Motor neuron (in vitro differentiated cells): ENCODE measurements around the gene CENPH. TPM values are rescaled to one million over a fixed set of nuclear protein-coding genes. Genes with fewer than 3 reads are reported as not detected.
"Not testable (repeated sequence)": the region's sequence is repeated elsewhere in the genome, so short reads cannot be mapped to it uniquely, and the experiment has no call there.

Source experiments
- ATAC-seq, 8 experiments: fragments of 200-7000 bp; cut with Tn5 transposase; replicated peaks in 6 of 8; 2 replicates each; pipeline ENCODE4 v1.8.0; 2021; ENCODE audit warnings: mild to moderate bottlenecking in 8 of 8, moderate library complexity in 8 of 8
- H3K27ac ChIP-seq, 2 donors: fragments of 250-450 bp; sonication (Bioruptor Pico); 2 replicates each; pipeline ENCODE4 v1.9.0; 2021; ENCODE audit warnings: antibody characterized with exemption in 2 of 2, mild to moderate bottlenecking in 2 of 2, moderate library complexity in 1 of 2
- H3K4me1 ChIP-seq, 2 donors: fragments of 250-450 bp; sonication (Bioruptor Pico); replicated peaks in 1 of 2; 2 replicates each; pipeline ENCODE4 v1.6.1; 2021; ENCODE audit warnings: antibody characterized with exemption in 2 of 2, mild to moderate bottlenecking in 2 of 2, moderate library complexity in 1 of 2
- H3K4me3 ChIP-seq, 5 donors: fragments of 250-450 bp; sonication (Bioruptor Pico); 2 replicates each; pipeline ENCODE4 v1.9.0; 2021; ENCODE audit warnings: antibody characterized with exemption in 5 of 5, mild to moderate bottlenecking in 5 of 5, moderate library complexity in 4 of 5
- WGBS, 10 experiments: fragments of 450-650 bp; shearing (Covaris generic); methylation state at CpG; one replicate each; pipeline ENCODE4 v1.0.0; 2022; 5-methylcytosine and 5-hydroxymethylcytosine counted together
- in situ Hi-C, 9 experiments: fragments of 400-800 bp; cut with MboI; loops; one replicate each; pipeline ENCODE4 v1.15.0; 2021; ENCODE audit warnings: low sequenced_read_pairs in 9 of 9, low pct_unique_long_range_greater_than_20kb in 2 of 9; ENCODE audit not compliant: unreplicated experiment in 9 of 9
- total RNA-seq, 8 experiments: library from RNA; unstranded; fragments of 300-600 nt; gene quantifications; 2 replicates each; pipeline versions ENCODE4 v1.2.3 to v1.2.4, GENCODE V29; 2022

CENPH gene
- total RNA-seq, 8 experiments from 2014 or later: 1.8 to 38.6 (median 13.4) TPM

GRCh38 chr5:69236733-69237132, 47.4 kb downstream of the CENPH start:
- H3K4me1 ChIP-seq: peaks cover 5 to 15% of the 10 kb centered on the region in 2 donors
- 89 to 100% (median 96%) methylated on average over 1 to 9 of the region's 9 CpGs; no CpG with 5 or more reads in 2 of the 10 experiments for WGBS, 10 experiments
- H3K27ac ChIP-seq, H3K4me3 ChIP-seq, in situ Hi-C loops, ATAC-seq: not testable (repeated sequence)

- no peak overlapping the region for H3K4me3 ChIP-seq
- WGBS, 10 experiments: 14 to 100% (median 86%) methylated on average over 1 to 3 of the region's 3 CpGs; no CpG with 5 or more reads in 1 of the 10 experiments
- in situ Hi-C loops: no loop called here
- peaks cover 5 to 15% of the 10 kb centered on the region in 2 donors for H3K4me1 ChIP-seq
- ATAC-seq: no peak
- H3K27ac ChIP-seq: no peak overlapping the region
Observed at GRCh38 chr5:69237877-69238276, 48.5 kb downstream of the CENPH start.

GRCh38 chr5:69238760-69239251, 49.4 kb downstream of the CENPH start:
- in situ Hi-C loops: no loop called here
- Histone ChIP-seq H3K4me1 (peaks cover 5 to 15% of the 10 kb centered on the region in 2 donors), H3K27ac (no peak overlapping the region), H3K4me3 (no peak overlapping the region)
- 7 to 100% (median 85%) methylated on average over 3 to 6 of the region's 6 CpGs; no CpG with 5 or more reads in 2 of the 10 experiments for WGBS, 10 experiments
- ATAC-seq: peak in 2 of 8 experiments; percentile 8 to 11

GRCh38 chr5:69242215-69242927, 53.0 kb downstream of the CENPH start:
- 73 to 100% (median 98%) methylated on average over 1 to 6 of the region's 8 CpGs; no CpG with 5 or more reads in 1 of the 10 experiments for WGBS, 10 experiments
- H3K4me1 ChIP-seq: no peaks in the 10 kb centered on the region
- no peak overlapping the region for H3K27ac ChIP-seq
- in situ Hi-C loops: no loop called here
- no peak for ATAC-seq
- no peak overlapping the region for H3K4me3 ChIP-seq

DNA sequence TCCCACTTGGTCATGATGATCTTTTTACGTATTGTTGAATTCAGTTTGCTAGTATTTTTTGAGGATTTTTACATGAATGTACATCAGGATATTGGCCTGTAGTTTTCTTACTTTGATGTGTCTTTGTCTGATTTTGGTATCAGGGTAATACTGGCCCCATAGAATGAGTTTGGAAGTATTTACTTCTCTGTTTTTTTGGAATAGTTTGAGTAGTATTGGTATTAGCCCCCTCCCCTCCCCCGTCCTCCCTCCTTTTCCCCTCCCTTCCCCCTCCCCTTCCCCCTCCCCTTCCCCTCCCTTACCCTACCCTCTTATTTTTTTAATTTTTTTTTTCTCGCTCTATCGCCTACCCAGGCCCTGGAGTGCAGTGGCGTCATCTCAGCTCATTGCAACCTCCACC, 55.6 kb downstream of the CENPH start:
- in situ Hi-C loops: no loop called here
- WGBS, 10 experiments: 83 to 100% (median 100%) methylated on average over 1 to 3 of the region's 5 CpGs; no CpG with 5 or more reads in 3 of the 10 experiments

GRCh38 chr5:69248019-69248418, 58.6 kb downstream of the CENPH start:
- in situ Hi-C loops: no loop called here
- no peak for ATAC-seq

More for the DNA sequence above, 55.6 kb downstream of the CENPH start:
- Histone ChIP-seq H3K4me3 (no peak overlapping the region), H3K4me1 (no peaks in the 10 kb centered on the region), H3K27ac (no peak overlapping the region)
- ATAC-seq: no peak

DNA sequence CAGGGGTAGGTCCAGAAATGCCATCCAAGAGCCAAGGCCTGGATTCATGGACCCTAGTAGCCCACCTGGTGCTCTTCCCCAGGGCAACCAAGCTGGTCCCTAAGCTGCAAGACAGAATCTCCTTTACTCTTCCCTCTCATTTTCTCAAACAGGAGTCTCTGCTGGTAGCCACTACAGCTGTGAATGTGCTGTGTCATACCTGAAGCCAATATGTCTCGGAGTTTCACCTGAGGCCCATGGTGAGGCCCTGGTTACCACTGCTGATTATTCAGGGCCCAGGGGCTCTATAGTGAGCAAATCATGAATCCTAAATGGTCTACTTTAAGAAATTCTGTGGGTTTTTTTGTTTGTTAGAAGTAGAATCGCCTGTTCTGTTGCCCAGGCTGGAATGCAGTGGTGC, 61.2 kb downstream of the CENPH start:
- H3K4me3 ChIP-seq: no peak overlapping the region
- in situ Hi-C loops: loop anchor here in 1 of 9 experiments (25.0 kb wide), 1 partner anchor 138 kb away; no protein-coding TSS in a partner anchor
- H3K27ac ChIP-seq: no peak overlapping the region
- WGBS, 10 experiments: 83 to 100% (median 93%) methylated on average over 1 to 2 of the region's 2 CpGs; no CpG with 5 or more reads in 7 of the 10 experiments
- no peaks in the 10 kb centered on the region for H3K4me1 ChIP-seq
- no peak for ATAC-seq

More at GRCh38 chr5:69248019-69248418, 58.6 kb downstream of the CENPH start:
- no peaks in the 10 kb centered on the region for H3K4me1 ChIP-seq
- WGBS, 10 experiments: 65 to 100% (median 93%) methylated on average over 1 to 2 of the region's 2 CpGs
- H3K4me3 ChIP-seq: no peak overlapping the region
- H3K27ac ChIP-seq: no peak overlapping the region

DNA sequence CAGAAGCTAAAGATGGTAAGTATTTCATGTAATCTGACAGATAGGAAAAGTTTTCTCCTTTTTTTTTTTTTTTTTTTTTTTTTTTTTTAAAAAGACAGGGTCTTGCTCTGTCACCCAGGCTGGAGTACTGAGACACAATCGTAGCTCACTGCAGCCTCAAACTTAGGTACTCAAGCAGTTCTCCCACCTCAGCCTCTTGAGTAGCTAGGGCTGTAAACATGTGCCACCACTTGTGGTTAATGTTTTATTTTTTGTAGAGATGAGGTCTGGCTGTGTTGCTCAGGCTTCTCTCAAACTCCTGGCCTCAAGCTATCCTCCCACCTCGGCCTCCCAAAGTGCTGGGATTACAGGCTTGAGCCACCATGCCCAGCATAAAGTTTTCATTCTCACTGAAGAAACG, 63.1 kb downstream of the CENPH start:
- no peak overlapping the region for H3K4me3 ChIP-seq
- 70 to 90% (median 80%) methylated on average over 1 to 3 of the region's 3 CpGs; no CpG with 5 or more reads in 1 of the 10 experiments for WGBS, 10 experiments
- ATAC-seq: no peak
- in situ Hi-C loops: loop anchor here in 1 of 9 experiments (25.0 kb wide), 1 partner anchor 140 kb away; no protein-coding TSS in a partner anchor
- H3K4me1 ChIP-seq: no peaks in the 10 kb centered on the region
- H3K27ac ChIP-seq: no peak overlapping the region

DNA sequence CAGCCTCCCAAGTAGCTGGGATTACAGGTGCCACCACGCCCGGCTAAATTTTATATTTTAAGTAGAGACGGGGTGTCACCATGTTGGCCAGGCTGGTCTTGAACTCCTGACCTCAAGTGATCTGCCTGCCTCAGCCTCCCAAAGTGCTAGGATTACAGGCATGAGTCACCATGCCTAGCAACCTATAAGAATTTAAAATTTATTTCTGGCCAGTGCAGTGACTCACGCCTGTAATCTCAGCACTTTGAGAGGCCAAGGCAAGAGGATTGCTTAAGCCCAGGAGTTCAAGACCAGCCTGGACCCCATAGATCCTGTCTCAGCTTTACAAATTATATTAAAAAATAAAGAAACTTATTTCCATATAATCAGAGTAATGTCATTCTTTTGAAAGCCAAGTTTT, 66.6 kb downstream of the CENPH start:
- peak in 2 of 8 experiments; percentile 73 to 83 for ATAC-seq
- not testable (repeated sequence) for H3K4me3 ChIP-seq, H3K4me1 ChIP-seq, H3K27ac ChIP-seq
- 67 to 100% (median 80%) methylated on average over 1 to 4 of the region's 4 CpGs; no CpG with 5 or more reads in 4 of the 10 experiments for WGBS, 10 experiments
- in situ Hi-C loops: loop anchor here in 1 of 9 experiments (25.0 kb wide), 1 partner anchor 144 kb away; no protein-coding TSS in a partner anchor

GRCh38 chr5:69257577-69257976, 68.2 kb downstream of the CENPH start:
- no peak for ATAC-seq
- Histone ChIP-seq H3K4me1 (no peaks in the 10 kb centered on the region), H3K4me3 (no peak overlapping the region), H3K27ac (no peak overlapping the region)
- in situ Hi-C loops: loop anchor here in 1 of 9 experiments (25.0 kb wide), 1 partner anchor 145 kb away; no protein-coding TSS in a partner anchor
- WGBS, 10 experiments: 50 to 100% (median 67%) methylated on average over 1 of the region's 1 CpG; no CpG with 5 or more reads in 5 of the 10 experiments

Other genes starting within 250 kb of the CENPH start
- gene SLC30A5, start 95.6 kb upstream of the CENPH start, total RNA-seq: 10 to 100 TPM; 26.8 to 51.4 (median 47.2) TPM
- 100 to 1,000 TPM in 2 of 8 experiments, 10 to 100 TPM in 1, 1 to 10 TPM in 5; 6.1 to 149 (median 8.9) TPM for gene CCNB1, start 22.4 kb upstream of the CENPH start, total RNA-seq
- 10 to 100 TPM; 30.8 to 75.9 (median 39.7) TPM for gene CDK7, start 45.3 kb downstream of the CENPH start, total RNA-seq
- gene CCDC125, start 143.2 kb downstream of the CENPH start, total RNA-seq: 10 to 100 TPM in 1 of 8 experiments, 1 to 10 TPM in 7; 3.0 to 10.5 (median 4.6) TPM
- gene AK6, start 179.9 kb downstream of the CENPH start, total RNA-seq: 10 to 100 TPM; 21.8 to 54.7 (median 33.9) TPM
- 100 to 1,000 TPM in 2 of 8 experiments, 10 to 100 TPM in 6; 68.4 to 120 (median 84.9) TPM for gene TAF9, start 179.9 kb downstream of the CENPH start, total RNA-seq
- gene RAD17, start 180.2 kb downstream of the CENPH start, total RNA-seq: 10 to 100 TPM; 26.9 to 41.3 (median 28.6) TPM
- 1 to 10 TPM in 1 of 8 experiments, under 1 TPM in 7; 0.05 to 2.5 (median 0.26) TPM for gene MARVELD2, start 225.5 kb downstream of the CENPH start, total RNA-seq